Endothelial cell of umbilical vein (primary cell): Measurements from ENCODE around the gene ATP8A2. TPM values are rescaled to one million over a fixed set of nuclear protein-coding genes. Genes with fewer than 3 reads are reported as not detected.

Experiments used
- BruUV-seq: library from RNA; stranded (reverse); fragments of 400-500 nt; replicated peaks from 2 replicates; lab custom pipeline; 2021; lab: Mats Ljungman, UMichigan
- CTCF ChIA-PET: fragments of 300-600, 350-600 bp; sonication (Branson Sonifier 250); formaldehyde crosslinking; loops from one replicate; lab custom pipeline; 2021; ENCODE audit warnings: antibody characterized with exemption, inconsistent platforms; lab: Charles Lee
- POLR2A ChIA-PET: fragments of 300-600, 350-600 bp; sonication (Branson Sonifier 250); formaldehyde crosslinking; loops from one replicate; lab custom pipeline; 2021; ENCODE audit warnings: antibody characterized with exemption, inconsistent platforms; lab: Charles Lee
- DNase-seq: peaks from one replicate; pipeline ENCODE4 v3.0.0-alpha.2; 2011; ENCODE audit warnings: low read depth, low spot score
- FAIRE-seq: peaks from 2 replicates; lab custom pipeline; 2011; peaks lifted over from hg19 to GRCh38; lab: Jason Lieb, UNC
- H2AFZ ChIP-seq: 2 replicates; pipeline ENCODE4 v1.6.0; 2012; ENCODE audit warnings: low read depth, low read length, control low read depth, inconsistent platforms
- H3K27ac ChIP-seq: 2 replicates; pipeline ENCODE4 v1.5.1; 2011; ENCODE audit warnings: low read depth, mild to moderate bottlenecking, control low read depth, low read length, moderate library complexity; ENCODE audit not compliant: insufficient read depth
- H3K27me3 ChIP-seq, 2 experiments: 2 replicates each; pipeline versions ENCODE4 v1.6.0 to v1.6.1; 2011; ENCODE audit warnings: low read length in 2 of 2, mixed read lengths in 1 of 2; ENCODE audit not compliant: control insufficient read depth in 2 of 2, insufficient read depth in 2 of 2
- H3K36me3 ChIP-seq, 2 experiments: 2 replicates in 1 of 2; 3 replicates in 1 of 2; pipeline ENCODE4 v1.5.1; 2011; ENCODE audit warnings: low read length in 2 of 2, mild to moderate bottlenecking in 1 of 2, moderate library complexity in 1 of 2; ENCODE audit not compliant: control insufficient read depth in 2 of 2, insufficient read depth in 2 of 2; ENCODE audit errors: extremely low read depth in 1 of 2
- H3K4me1 ChIP-seq: 3 replicates; pipeline ENCODE4 v1.5.1; 2011; ENCODE audit warnings: mild to moderate bottlenecking, low read length; ENCODE audit not compliant: control insufficient read depth, insufficient read depth; ENCODE audit errors: extremely low read depth
- H3K4me2 ChIP-seq: 2 replicates; pipeline ENCODE4 v1.6.1; 2011; ENCODE audit warnings: low read length, control low read depth, mixed read lengths; ENCODE audit not compliant: insufficient read depth
- H3K4me3 ChIP-seq, 3 experiments: fragments of 200-600 bp in 1 of 3; sonication (generic), shearing (Covaris generic) in 1 of 3; replicated peaks in 1 of 3; 2 replicates each; pipeline ENCODE4 v1.5.1; 2011 to 2016; ENCODE audit warnings: control low read depth in 3 of 3, low read length in 3 of 3, mild to moderate bottlenecking in 2 of 3, inconsistent platforms in 1 of 3, low read depth in 1 of 3, moderate library complexity in 1 of 3; ENCODE audit not compliant: insufficient read depth in 1 of 3
- H3K79me2 ChIP-seq: 2 replicates; pipeline ENCODE4 v1.6.0; 2012; ENCODE audit warnings: low read length, inconsistent platforms; ENCODE audit not compliant: control insufficient read depth, insufficient read depth
- H3K9ac ChIP-seq: replicated peaks from 2 replicates; pipeline ENCODE3; 2011; ENCODE audit warnings: low read length, control low read depth; ENCODE audit not compliant: insufficient read depth; ENCODE audit errors: extremely low read depth
- H3K9me1 ChIP-seq: replicated peaks from 3 replicates; pipeline ENCODE4 v1.6.0; 2011; ENCODE audit warnings: mild to moderate bottlenecking, low read length; ENCODE audit not compliant: control insufficient read depth, insufficient read depth; ENCODE audit errors: extremely low read depth
- H3K9me3 ChIP-seq: replicated peaks from 2 replicates; pipeline ENCODE4 v1.5.1; 2012; ENCODE audit warnings: low read length, inconsistent platforms; ENCODE audit not compliant: control insufficient read depth, insufficient read depth
- H4K20me1 ChIP-seq: replicated peaks from 2 replicates; pipeline ENCODE3; 2011; ENCODE audit warnings: mild to moderate bottlenecking, low read length; ENCODE audit not compliant: control insufficient read depth, insufficient read depth; ENCODE audit errors: extremely low read depth
- CTCF ChIP-seq, 2 donors: IDR thresholded peaks; 1 replicate in 1 of 2; 2 replicates in 1 of 2; pipeline ENCODE4 v1.5.1; 2011; ENCODE audit warnings: low read length in 2 of 2, mild to moderate bottlenecking in 2 of 2, moderate library complexity in 2 of 2, control low read depth in 1 of 2, inconsistent platforms in 1 of 2, low read depth in 1 of 2; ENCODE audit not compliant: insufficient read depth in 1 of 2; ENCODE audit errors: extremely low read depth in 1 of 2
- EZH2 ChIP-seq: IDR thresholded peaks from 2 replicates; pipeline ENCODE4 v1.6.1; 2012; ENCODE audit warnings: borderline replicate concordance, low read depth, mild to moderate bottlenecking, moderate library complexity, low read length, inconsistent platforms; ENCODE audit not compliant: severe bottlenecking
- FOS ChIP-seq: IDR thresholded peaks from 2 replicates; pipeline ENCODE4 v1.6.1; 2011; ENCODE audit warnings: mild to moderate bottlenecking, low read length, moderate library complexity, borderline replicate concordance; ENCODE audit not compliant: insufficient read depth
- GATA2 ChIP-seq: IDR thresholded peaks from 2 replicates; pipeline ENCODE4 v1.7.0; 2011; ENCODE audit warnings: low read depth, mild to moderate bottlenecking, moderate library complexity, mixed read lengths, low read length; ENCODE audit not compliant: insufficient read length, insufficient read depth
- JUN ChIP-seq: IDR thresholded peaks from 2 replicates; pipeline ENCODE4 v1.6.1; 2011; ENCODE audit warnings: borderline replicate concordance, low read depth; ENCODE audit not compliant: insufficient read length, insufficient read depth
- MAX ChIP-seq: IDR thresholded peaks from 2 replicates; pipeline ENCODE4 v1.6.1; 2011; ENCODE audit not compliant: insufficient read depth, insufficient read length
- POLR2AphosphoS5 ChIP-seq: IDR thresholded peaks from 2 replicates; pipeline ENCODE4 v1.6.1; 2012; ENCODE audit warnings: low read depth, mild to moderate bottlenecking, control low read depth, low read length, moderate library complexity; ENCODE audit not compliant: insufficient read depth
- dilution Hi-C: fragments of 300-500 bp; cut with MboI; formaldehyde crosslinking; loops from one replicate; pipeline ENCODE4 v1.15.0; 2019; ENCODE audit warnings: low sequenced_read_pairs; ENCODE audit not compliant: extremely low pct_ligation_motif_present
- intact Hi-C: fragments of 100-400 bp; cut with micrococcal nuclease; formaldehyde crosslinking; loops from one replicate; pipeline ENCODE4 v1.10.0; 2022
- polyA plus RNA-seq, 4 experiments: library from polyadenylated mRNA; depleted of rRNA in 3 of 4; stranded (reverse) in 3 of 4; unstranded in 1 of 4; fragments of >200 nt; gene quantifications; 2 replicates each; pipeline versions ENCODE4 v1.2.1 to v1.2.3, GENCODE V29; 2011 to 2012; ENCODE audit warnings: missing spikeins in 1 of 4
- total RNA-seq: library from RNA; stranded (reverse); gene quantifications from 2 replicates; pipeline ENCODE4 v1.2.3, GENCODE V29; 2021

The ATP8A2 gene
- total and polyA plus RNA-seq, 2 donors (not counting 3 experiments of a cell fraction or from before 2014, with no cell fraction given), result 0.11 to 0.49 TPM

- no peaks in the 10 kb centered on the region for H3K27me3 ChIP-seq
- H3K9ac ChIP-seq, result no peak overlapping the region
- H3K9me3 ChIP-seq, result no peaks in the 10 kb centered on the region
- H3K9me1 ChIP-seq, result no peaks in the 10 kb centered on the region
- TF ChIP-seq POLR2AphosphoS5, result no peak
- TF ChIP-seq EZH2, result no peak
- TF ChIP-seq CTCF (IDR thresholded peaks at IDR 0.05; ENCODE audit: extremely low read depth in 1 of 2, insufficient read depth in 1 of 2, low read depth in 1 of 2, low read length in 2 of 2), result no peak
- no peak for TF ChIP-seq JUN
- no peak for TF ChIP-seq GATA2
- no peak overlapping the region for H3K27ac ChIP-seq
- H2AFZ ChIP-seq, result no peak overlapping the region
- BruUV-seq, result no TSS peak
- ChIA-PET POLR2A (no interaction called here), CTCF (no interaction called here)
- FAIRE-seq (no peak), DNase-seq (no peak)
- no peak overlapping the region for H3K4me2 ChIP-seq
- no peaks in the 10 kb centered on the region for H3K36me3 ChIP-seq
- intact Hi-C loops, result no loop called here
- dilution Hi-C loops, result no loop called here
- H3K4me1 ChIP-seq, result no peaks in the 10 kb centered on the region
- H3K79me2 ChIP-seq, result no peaks in the 10 kb centered on the region
- no peaks in the 10 kb centered on the region for H4K20me1 ChIP-seq
- no peak overlapping the region for H3K4me3 ChIP-seq
These were observed 296.6 kb downstream of the ATP8A2 start for GRCh38 chr13:25668345-25668744.

DNA sequence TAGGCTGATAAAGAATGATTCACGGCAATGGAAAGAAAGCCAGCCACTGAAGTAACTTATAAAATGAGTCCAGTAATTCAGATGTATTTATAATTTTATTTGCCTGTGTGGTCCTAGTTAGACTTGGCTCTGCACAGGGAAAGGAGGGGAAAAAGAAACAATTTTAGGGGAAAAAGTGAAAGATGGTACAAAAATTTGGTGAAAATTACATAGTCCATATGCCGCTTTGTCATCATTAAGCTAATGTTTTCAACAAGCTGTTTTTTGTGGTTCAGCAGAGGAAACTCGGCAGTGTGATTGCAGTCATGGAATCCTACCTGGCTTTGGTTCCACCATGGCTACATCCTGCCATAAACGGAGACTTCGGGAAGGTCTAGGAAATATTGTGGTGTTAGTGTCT, 301.9 kb downstream of the ATP8A2 start:
- intact Hi-C loops, result no loop called here
- no peaks in the 10 kb centered on the region for H3K9me1 ChIP-seq
- no peak overlapping the region for H3K27ac ChIP-seq
- ChIA-PET POLR2A (no interaction called here), CTCF (interaction anchor here (1.3 kb wide), 1 partner anchor 13 kb away, joined by 3 read pairs; no protein-coding TSS in a partner anchor)
- H3K9ac ChIP-seq, result no peak overlapping the region
- H4K20me1 ChIP-seq, result no peaks in the 10 kb centered on the region
- no peak overlapping the region for H3K4me3 ChIP-seq
- no peaks in the 10 kb centered on the region for H3K79me2 ChIP-seq
- H3K27me3 ChIP-seq, result no peaks in the 10 kb centered on the region
- H3K4me2 ChIP-seq, result no peak overlapping the region
- H2AFZ ChIP-seq, result no peak overlapping the region
- TF ChIP-seq MAX (no peak), JUN (no peak), FOS (no peak)
- dilution Hi-C loops, result no loop called here
- DNase-seq, result no peak
- no peak for FAIRE-seq
- H3K4me1 ChIP-seq, result no peaks in the 10 kb centered on the region
- BruUV-seq, result no TSS peak
- no peaks in the 10 kb centered on the region for H3K9me3 ChIP-seq
- H3K36me3 ChIP-seq, result no peaks in the 10 kb centered on the region
